ENCODE measurements around the gene DGKB.

DNA sequence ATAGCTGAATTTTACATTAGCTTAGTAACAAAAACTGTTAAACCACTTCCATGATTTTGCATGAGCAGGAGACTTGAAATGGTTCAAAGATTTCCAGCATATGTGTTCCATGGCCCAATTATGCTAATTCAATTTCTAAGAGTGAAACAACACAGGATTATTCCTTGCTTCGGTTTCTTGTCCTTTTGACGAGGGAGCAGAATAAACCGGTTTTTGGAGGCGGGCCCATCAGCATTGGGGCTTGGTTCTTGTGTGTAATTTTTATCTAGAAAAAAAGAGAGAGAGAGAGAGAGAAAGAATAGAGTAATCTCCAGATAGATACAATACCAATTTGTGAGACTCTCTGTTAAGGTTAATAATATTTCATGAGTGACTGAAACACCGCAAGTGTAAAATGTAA lies 753.6 kb downstream of the DGKB start:
- TF ChIP-seq, protein P1, sequence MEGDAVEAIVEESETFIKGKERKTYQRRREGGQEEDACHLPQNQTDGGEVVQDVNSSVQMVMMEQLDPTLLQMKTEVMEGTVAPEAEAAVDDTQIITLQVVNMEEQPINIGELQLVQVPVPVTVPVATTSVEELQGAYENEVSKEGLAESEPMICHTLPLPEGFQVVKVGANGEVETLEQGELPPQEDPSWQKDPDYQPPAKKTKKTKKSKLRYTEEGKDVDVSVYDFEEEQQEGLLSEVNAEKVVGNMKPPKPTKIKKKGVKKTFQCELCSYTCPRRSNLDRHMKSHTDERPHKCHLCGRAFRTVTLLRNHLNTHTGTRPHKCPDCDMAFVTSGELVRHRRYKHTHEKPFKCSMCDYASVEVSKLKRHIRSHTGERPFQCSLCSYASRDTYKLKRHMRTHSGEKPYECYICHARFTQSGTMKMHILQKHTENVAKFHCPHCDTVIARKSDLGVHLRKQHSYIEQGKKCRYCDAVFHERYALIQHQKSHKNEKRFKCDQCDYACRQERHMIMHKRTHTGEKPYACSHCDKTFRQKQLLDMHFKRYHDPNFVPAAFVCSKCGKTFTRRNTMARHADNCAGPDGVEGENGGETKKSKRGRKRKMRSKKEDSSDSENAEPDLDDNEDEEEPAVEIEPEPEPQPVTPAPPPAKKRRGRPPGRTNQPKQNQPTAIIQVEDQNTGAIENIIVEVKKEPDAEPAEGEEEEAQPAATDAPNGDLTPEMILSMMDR (IDR thresholded peaks at IDR 0.05; ENCODE audit: poor library complexity): no peak
- no peak for TF ChIP-seq EZH2 (IDR thresholded peaks at IDR 0.05; ENCODE audit: borderline replicate concordance)
- no peak for TF ChIP-seq EZH2phosphoT487 (IDR thresholded peaks at IDR 0.05; ENCODE audit: low read depth, severe bottlenecking, unreplicated experiment)
